Common myeloid progenitor, CD34-positive (primary cell): Measurements from ENCODE around the gene MED25.

Experiments
- CTCF ChIA-PET: fragments of 350-600 bp; sonication (Branson Sonifier 250); formaldehyde crosslinking; loops from one replicate; lab custom pipeline; 2021; ENCODE audit warnings: antibody characterized with exemption; lab: Charles Lee
- POLR2A ChIA-PET: fragments of 350-600 bp; sonication (Branson Sonifier 250); formaldehyde crosslinking; loops from one replicate; lab custom pipeline; 2021; ENCODE audit warnings: antibody characterized with exemption; lab: Charles Lee
- DNase-seq, 3 donors: peaks; one replicate each; pipeline versions ENCODE4 v3.0.0 to v3.0.0-alpha.2; 2013
- H3K27ac ChIP-seq, 2 experiments: 1 replicate in 1 of 2; 2 replicates in 1 of 2; pipeline ENCODE4 v1.7.0; 2013; ENCODE audit warnings: inconsistent platforms in 2 of 2, low read length in 2 of 2, mild to moderate bottlenecking in 2 of 2, low read depth in 1 of 2, moderate library complexity in 1 of 2; ENCODE audit not compliant: severe bottlenecking in 2 of 2, insufficient read depth in 1 of 2, poor library complexity in 1 of 2
- H3K27me3 ChIP-seq, 5 experiments: replicated peaks in 2 of 5; 1 replicate in 3 of 5; 2 replicates in 2 of 5; pipeline versions ENCODE4 v1.6.1 to v1.7.0; 2013; ENCODE audit warnings: low read length in 4 of 5, mild to moderate bottlenecking in 2 of 5, moderate library complexity in 2 of 5, inconsistent platforms in 1 of 5; ENCODE audit not compliant: insufficient read depth in 5 of 5, control insufficient read depth in 4 of 5
- H3K36me3 ChIP-seq, 4 experiments: 1 replicate in 2 of 4; 2 replicates in 2 of 4; pipeline versions ENCODE4 v1.6.1 to v1.7.0; 2013; ENCODE audit warnings: low read length in 3 of 4, control low read depth in 1 of 4, mild to moderate bottlenecking in 1 of 4; ENCODE audit not compliant: control insufficient read depth in 4 of 4, insufficient read depth in 4 of 4
- H3K4me1 ChIP-seq, 4 experiments: 1 replicate in 3 of 4; 2 replicates in 1 of 4; pipeline versions ENCODE4 v1.6.1 to v1.7.1; 2013; ENCODE audit warnings: low read length in 3 of 4, mild to moderate bottlenecking in 3 of 4, control low read depth in 1 of 4, inconsistent platforms in 1 of 4, moderate library complexity in 1 of 4; ENCODE audit not compliant: control insufficient read depth in 4 of 4, insufficient read depth in 4 of 4; ENCODE audit errors: control extremely low read depth in 1 of 4
- H3K4me3 ChIP-seq, 7 experiments: 1 replicate in 4 of 7; 2 replicates in 3 of 7; pipeline versions ENCODE4 v1.5.1 to v1.7.0; 2013; ENCODE audit warnings: mild to moderate bottlenecking in 7 of 7, low read length in 6 of 7, moderate library complexity in 6 of 7, inconsistent platforms in 2 of 7, low read depth in 2 of 7, control low read depth in 1 of 7; ENCODE audit not compliant: insufficient read depth in 4 of 7, control insufficient read depth in 1 of 7; ENCODE audit errors: extremely low read depth in 1 of 7
- H3K9me3 ChIP-seq, 5 experiments: 1 replicate in 4 of 5; 2 replicates in 1 of 5; pipeline versions ENCODE4 v1.6.1 to v1.7.1; 2013; ENCODE audit warnings: low read length in 4 of 5, mild to moderate bottlenecking in 2 of 5, inconsistent platforms in 1 of 5, low read depth in 1 of 5, moderate library complexity in 1 of 5; ENCODE audit not compliant: control insufficient read depth in 4 of 5, insufficient read depth in 2 of 5; ENCODE audit errors: control extremely low read depth in 1 of 5
- WGBS: methylation state at CpG from one replicate; pipeline ENCODE4 v1.1.5; 2013; ENCODE audit not compliant: insufficient coverage; 5-methylcytosine and 5-hydroxymethylcytosine counted together

Gene MED25

DNA sequence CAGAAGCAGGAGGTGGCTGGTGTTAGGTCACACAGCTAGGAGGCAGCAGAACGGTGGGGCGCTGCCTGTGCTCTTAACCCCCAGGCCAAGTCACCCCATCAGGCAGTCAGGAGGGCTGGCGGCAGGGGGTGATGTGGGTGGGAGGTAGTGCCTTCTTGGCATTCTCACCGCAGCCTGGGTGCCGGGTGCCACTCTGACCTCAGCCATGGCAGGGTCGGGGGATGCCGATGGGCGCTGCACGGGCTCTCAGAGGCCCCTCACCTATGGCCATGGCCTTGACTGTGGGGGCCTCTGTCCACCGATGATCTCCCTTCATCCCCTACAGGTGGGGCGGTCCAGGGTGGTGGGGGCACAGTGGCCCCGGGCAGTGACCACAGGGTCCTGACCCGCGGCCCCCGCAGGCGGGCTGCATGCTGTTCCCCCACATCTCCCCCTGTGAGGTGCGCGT lies 38.5 kb downstream of the MED25 start:
- Histone ChIP-seq H3K4me3 (no peak overlapping the region), H3K36me3 (peaks cover 3 to 67% (median 49%) of the 10 kb centered on the region in 4 experiments), H3K4me1 (peaks cover 4 to 17% (median 10%) of the 10 kb centered on the region in 4 experiments), H3K27ac (peak overlapping the region in 1 of 2 experiments; percentile 25), H3K27me3 (no peaks in the 10 kb centered on the region), H3K9me3 (no peaks in the 10 kb centered on the region)
- POLR2A ChIA-PET = no interaction called here
- CTCF ChIA-PET = interaction anchor here (0.8 kb wide), 1 partner anchor 38 kb away, joined by 3 read pairs; no protein-coding TSS in a partner anchor
- 92% methylated on average over 16 of the region's 18 CpGs for WGBS
- DNase-seq = no peak

DNA sequence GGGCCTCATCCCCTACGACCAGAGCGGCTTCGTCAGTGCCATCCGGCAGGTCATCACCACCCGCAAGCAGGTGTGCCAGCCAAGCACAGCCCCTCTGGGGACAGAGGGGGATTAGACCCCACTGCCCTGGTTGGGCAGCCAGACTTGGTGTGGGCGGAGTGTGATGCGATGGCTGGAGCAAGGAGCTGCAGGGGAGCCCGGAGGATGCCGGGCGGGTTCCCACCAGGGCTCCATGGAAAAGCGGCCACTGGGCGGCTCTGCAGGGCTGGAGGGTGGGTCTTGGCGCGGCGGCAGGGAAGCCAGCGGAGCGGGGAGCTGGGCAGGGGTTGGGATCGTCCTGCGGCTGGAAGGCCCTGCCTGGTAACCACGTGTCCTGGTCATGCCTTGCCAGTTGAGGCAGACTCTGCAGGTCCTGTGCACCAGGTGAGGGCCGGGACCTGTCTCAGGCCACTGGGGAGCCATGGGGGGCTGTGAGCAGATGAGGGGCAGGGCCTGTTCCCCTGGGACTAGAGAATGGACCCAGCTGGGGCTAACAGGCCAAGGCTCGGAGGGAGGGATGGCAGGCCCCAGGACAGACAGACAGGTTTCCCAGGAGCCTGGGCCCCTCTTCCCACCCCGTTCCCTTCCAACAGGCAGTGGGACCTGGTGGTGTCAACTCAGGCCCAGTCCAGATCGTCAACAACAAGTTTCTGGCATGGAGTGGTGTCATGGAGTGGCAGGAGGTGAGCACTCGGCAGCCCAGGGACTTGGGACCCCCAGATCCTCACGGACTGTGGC lies 39.2 kb downstream of the MED25 start:
- Histone ChIP-seq H3K36me3 (peaks cover 3 to 72% (median 52%) of the 10 kb centered on the region in 4 experiments), H3K4me1 (peaks cover 2 to 12% (median 6%) of the 10 kb centered on the region in 4 experiments), H3K27ac (no peak overlapping the region), H3K4me3 (no peak overlapping the region), H3K27me3 (no peaks in the 10 kb centered on the region), H3K9me3 (no peaks in the 10 kb centered on the region)
- DNase-seq = no peak
- ChIA-PET POLR2A (no interaction called here), CTCF (interaction anchor here (0.8 to 1.0 kb wide), 2 partner anchors 12 to 39 kb away, joined by 3 read pairs; no protein-coding TSS in a partner anchor)
- 97% methylated on average over 25 of the region's 26 CpGs for WGBS

DNA sequence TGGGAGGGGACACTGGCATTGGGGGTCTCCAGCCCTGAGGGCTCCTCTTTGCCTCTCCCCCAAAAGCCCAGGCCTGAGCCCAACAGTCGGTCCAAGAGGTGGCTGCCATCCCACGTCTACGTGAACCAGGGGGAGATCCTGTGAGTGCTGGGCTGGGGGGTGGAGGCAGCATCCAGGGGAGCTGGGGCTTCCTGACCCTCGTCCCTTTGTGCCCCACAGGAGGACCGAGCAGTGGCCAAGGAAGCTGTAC lies 39.7 kb downstream of the MED25 start:
- H3K4me3 ChIP-seq = no peak overlapping the region
- DNase-seq = no peak
- H3K27ac ChIP-seq = no peak overlapping the region
- 94% methylated on average over 5 of the region's 5 CpGs for WGBS
- ChIA-PET CTCF (interaction anchor here (1.0 kb wide), 1 partner anchor 12 kb away, joined by 3 read pairs; no protein-coding TSS in a partner anchor), POLR2A (no interaction called here)
- no peaks in the 10 kb centered on the region for H3K9me3 ChIP-seq
- H3K36me3 ChIP-seq = peaks cover 3 to 77% (median 55%) of the 10 kb centered on the region in 4 experiments
- H3K4me1 ChIP-seq = peaks cover 0 to 7% (median under 1%) of the 10 kb centered on the region in 4 experiments
- no peaks in the 10 kb centered on the region for H3K27me3 ChIP-seq

- whole genome bisulfite sequencing = 97% methylated on average over 37 of the region's 37 CpGs
- ChIA-PET CTCF (interaction anchor here (1.0 kb wide), 1 partner anchor 11 kb away, joined by 3 read pairs; no protein-coding TSS in a partner anchor), POLR2A (interaction anchor here (0.6 to 1.3 kb wide), 2 partner anchors 9 to 43 kb away, joined by 3 to 5 read pairs; partner anchors contain the start of gene PNKP)
- Histone ChIP-seq H3K9me3 (no peaks in the 10 kb centered on the region), H3K36me3 (peaks cover 3 to 81% (median 60%) of the 10 kb centered on the region in 4 experiments), H3K27ac (no peak overlapping the region), H3K4me1 (peaks cover 0 to 3% (median 0%) of the 10 kb centered on the region in 4 experiments), H3K4me3 (no peak overlapping the region), H3K27me3 (no peaks in the 10 kb centered on the region)
- no peak for DNase-seq
Observed at GRCh38 chr19:49858088-49858985, 40.2 kb downstream of the MED25 start.

GRCh38 chr19:49859682-49860335 lies 41.7 kb downstream of the MED25 start:
- WGBS = 92% methylated on average over 19 of the region's 22 CpGs
- Histone ChIP-seq H3K4me1 (no peaks in the 10 kb centered on the region), H3K36me3 (peaks cover 3 to 90% (median 70%) of the 10 kb centered on the region in 4 experiments), H3K27me3 (no peaks in the 10 kb centered on the region), H3K9me3 (no peaks in the 10 kb centered on the region), H3K27ac (no peak overlapping the region), H3K4me3 (no peak overlapping the region)
- ChIA-PET POLR2A (interaction anchor here (1.3 kb wide), 1 partner anchor 8 kb away, joined by 3 read pairs; the partner anchor contains the start of gene PNKP), CTCF (no interaction called here)
- DNase-seq = no peak

GRCh38 chr19:49860336-49861102 lies 42.4 kb downstream of the MED25 start:
- ChIA-PET POLR2A (no interaction called here), CTCF (interaction anchor here (0.9 kb wide), 1 partner anchor 275 kb away, joined by 3 read pairs; no protein-coding TSS in a partner anchor)
- H3K4me3 ChIP-seq = no peak overlapping the region
- no peak for DNase-seq
- no peaks in the 10 kb centered on the region for H3K9me3 ChIP-seq
- H3K36me3 ChIP-seq = peaks cover 3 to 85% (median 67%) of the 10 kb centered on the region in 4 experiments
- WGBS = 91% methylated on average over 15 of the region's 17 CpGs
- H3K27ac ChIP-seq = no peak overlapping the region
- H3K27me3 ChIP-seq = no peaks in the 10 kb centered on the region
- H3K4me1 ChIP-seq = peaks cover 0 to 7% (median 5%) of the 10 kb centered on the region in 4 experiments
